Effector memory CD8-positive, alpha-beta T cell (primary cell): ENCODE measurements around the gene LRRC31.

Source experiments
- ATAC-seq: fragments of 150-1000 bp; cut with Tn5 transposase; replicated peaks from 2 replicates; pipeline ENCODE4 v1.10.0; 2021; ENCODE audit warnings: mild to moderate bottlenecking, moderate library complexity
- DNase-seq, 3 experiments: peaks; one replicate each; pipeline ENCODE4 v3.0.0; 2021
- H3K27ac Mint-ChIP-seq, 2 donors: one replicate each; pipeline ENCODE4 v1.8.0; 2022; ENCODE audit warnings: mild to moderate bottlenecking in 2 of 2, mixed read lengths in 2 of 2, moderate library complexity in 2 of 2
- H3K27me3 Mint-ChIP-seq, 2 donors: one replicate each; pipeline ENCODE4 v1.8.0; 2022; ENCODE audit warnings: mixed read lengths in 2 of 2
- H3K36me3 Mint-ChIP-seq: one replicate; pipeline ENCODE4 v1.8.0; 2022; ENCODE audit warnings: mild to moderate bottlenecking, moderate library complexity, mixed read lengths; ENCODE audit not compliant: insufficient read depth
- H3K4me1 Mint-ChIP-seq, 2 donors: one replicate each; pipeline ENCODE4 v1.8.0; 2022; ENCODE audit warnings: low read depth in 2 of 2, mixed read lengths in 2 of 2
- H3K4me3 Mint-ChIP-seq, 2 donors: one replicate each; pipeline ENCODE4 v1.8.0; 2022; ENCODE audit warnings: mild to moderate bottlenecking in 2 of 2, mixed read lengths in 2 of 2, moderate library complexity in 2 of 2
- H3K9me3 Mint-ChIP-seq, 2 donors: one replicate each; pipeline ENCODE4 v1.8.0; 2022; ENCODE audit warnings: mixed read lengths in 2 of 2
- total RNA-seq, 9 experiments: gene quantifications; one replicate each; lab custom pipeline; 2026; lab: John Stamatoyannopoulos, UW

The LRRC31 gene
- total RNA-seq = 0 to 0.12 (median 0) reads per million in 9 experiments

DNA sequence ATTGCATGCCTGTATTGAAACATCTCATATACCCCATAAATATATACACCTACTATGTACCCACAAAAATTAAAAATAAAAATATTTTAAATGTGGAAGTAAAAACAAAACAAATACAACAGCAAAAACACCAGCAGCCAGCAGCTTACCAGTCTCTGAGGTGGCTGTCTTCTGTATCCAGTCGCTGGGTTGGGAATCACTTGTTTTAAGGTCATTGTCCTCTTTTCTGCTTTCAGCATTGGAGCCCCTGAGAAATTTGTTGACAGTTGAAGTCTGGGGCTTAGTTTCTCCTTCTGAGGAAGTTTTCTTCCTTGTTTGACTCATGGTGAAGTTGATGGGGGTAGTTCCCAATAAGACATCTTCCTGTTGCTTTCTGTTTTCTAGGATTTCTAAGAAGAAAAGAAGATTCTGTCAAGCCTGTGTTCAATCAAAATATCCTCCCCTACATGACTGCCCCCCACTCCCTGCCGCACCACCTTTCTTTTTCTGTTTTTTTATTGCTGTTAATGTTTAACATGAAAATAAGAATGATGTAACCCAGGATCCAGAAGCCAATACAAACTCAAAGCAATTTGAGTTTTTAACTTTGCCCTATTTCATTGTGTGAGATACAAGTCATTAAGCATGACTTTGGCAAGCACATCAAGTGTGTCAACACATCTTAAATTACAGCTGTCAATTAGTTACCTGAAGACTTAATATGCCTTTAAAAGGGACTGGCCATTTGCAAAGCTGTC is at the start of gene LRRC31:
LRRC31 (minus strand) TSS at position 452 of the 737 bp plus-strand sequence; CDS start at position 324, 128 bp downstream.
- Mint-ChIP-seq H3K36me3 (no peaks in the 10 kb centered on the region), H3K27me3 (peaks cover 25 to 30% of the 10 kb centered on the region in 2 donors), H3K4me1 (peaks cover 5 to 6% of the 10 kb centered on the region in 2 donors), H3K9me3 (no peaks in the 10 kb centered on the region), H3K27ac (peak within 1 kb of the TSS in 1 of 2 donors; percentile 41), H3K4me3 (no peak within 1 kb of the TSS)
- no peak for ATAC-seq
- no peak for DNase-seq

DNA sequence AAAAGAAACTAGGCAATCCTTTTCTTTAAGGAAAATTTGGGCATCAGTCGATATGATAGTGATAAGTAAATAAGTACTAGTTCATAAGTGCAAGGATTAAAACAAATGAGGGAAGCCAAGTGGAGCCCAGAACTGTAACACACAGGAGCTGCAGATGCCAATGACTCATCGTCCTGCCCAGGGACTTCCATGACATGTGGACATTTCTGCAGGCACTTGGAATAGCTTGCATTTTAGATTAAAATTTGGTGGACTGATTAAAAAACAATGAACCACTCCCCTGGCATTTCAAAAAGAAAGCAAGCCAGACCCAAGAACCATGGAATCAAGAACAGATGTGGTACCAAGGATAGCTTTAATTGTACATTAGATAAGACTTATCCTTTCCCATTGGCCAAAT is 44.6 kb upstream of the LRRC31 start:
- Mint-ChIP-seq H3K27me3 (no peaks in the 10 kb centered on the region), H3K4me3 (no peak overlapping the region), H3K36me3 (no peaks in the 10 kb centered on the region), H3K27ac (no peak overlapping the region), H3K4me1 (no peaks in the 10 kb centered on the region), H3K9me3 (no peaks in the 10 kb centered on the region)
- DNase-seq = no peak
- no peak for ATAC-seq

DNA sequence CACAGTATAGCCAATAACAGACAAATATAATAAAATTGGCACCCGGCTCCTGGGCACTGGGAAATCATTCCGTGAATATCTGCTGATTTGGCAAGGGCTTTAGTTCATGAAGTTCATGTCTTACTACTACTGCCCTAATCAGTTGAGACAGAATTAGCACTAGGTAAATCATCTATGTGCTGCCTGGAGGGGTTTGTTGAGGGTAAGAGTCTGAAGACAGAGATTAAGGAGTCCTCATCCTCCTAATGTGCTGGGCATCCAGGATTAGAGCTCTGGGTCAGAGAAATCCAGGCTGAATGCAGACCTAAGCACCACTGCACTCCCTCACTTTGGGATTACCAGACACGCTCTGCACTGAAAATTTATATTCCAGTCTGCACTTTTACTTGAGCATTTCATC is 43.6 kb upstream of the LRRC31 start:
- Mint-ChIP-seq H3K9me3 (no peaks in the 10 kb centered on the region), H3K4me3 (no peak overlapping the region), H3K4me1 (no peaks in the 10 kb centered on the region), H3K27ac (no peak overlapping the region), H3K36me3 (no peaks in the 10 kb centered on the region), H3K27me3 (no peaks in the 10 kb centered on the region)
- ATAC-seq (no peak), DNase-seq (no peak)

DNA sequence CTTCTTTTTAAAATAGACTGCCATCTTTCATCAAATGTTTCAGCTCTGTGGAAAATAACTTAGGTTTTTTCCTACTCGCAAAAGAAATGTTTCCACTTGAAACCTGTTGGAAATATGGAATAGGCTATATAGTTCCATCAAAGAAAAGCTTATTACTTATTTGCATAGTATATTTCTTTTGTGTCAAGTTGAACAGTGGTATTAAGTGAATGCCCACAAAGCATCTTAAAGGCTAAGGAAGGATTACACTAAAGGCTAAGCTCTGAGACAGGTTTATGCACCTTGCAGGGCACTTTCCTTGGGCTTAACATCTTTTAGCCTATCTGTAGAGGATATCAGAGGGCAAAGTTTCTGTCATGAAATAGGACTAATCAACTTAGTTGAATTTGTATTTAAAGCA is 41.5 kb upstream of the LRRC31 start, which contains the start of gene SAMD7:
SAMD7 (plus strand) TSS at position 301 of the 400 bp plus-strand sequence. CDS start 7,927 bp downstream, outside the sequence.
- Mint-ChIP-seq H3K36me3 (no peaks in the 10 kb centered on the region), H3K4me3 (no peak within 1 kb of the TSS), H3K4me1 (no peaks in the 10 kb centered on the region), H3K27ac (no peak within 1 kb of the TSS), H3K9me3 (no peaks in the 10 kb centered on the region), H3K27me3 (peaks cover 0 to 9% of the 10 kb centered on the region in 2 donors)
- DNase-seq (no peak), ATAC-seq (no peak)

DNA sequence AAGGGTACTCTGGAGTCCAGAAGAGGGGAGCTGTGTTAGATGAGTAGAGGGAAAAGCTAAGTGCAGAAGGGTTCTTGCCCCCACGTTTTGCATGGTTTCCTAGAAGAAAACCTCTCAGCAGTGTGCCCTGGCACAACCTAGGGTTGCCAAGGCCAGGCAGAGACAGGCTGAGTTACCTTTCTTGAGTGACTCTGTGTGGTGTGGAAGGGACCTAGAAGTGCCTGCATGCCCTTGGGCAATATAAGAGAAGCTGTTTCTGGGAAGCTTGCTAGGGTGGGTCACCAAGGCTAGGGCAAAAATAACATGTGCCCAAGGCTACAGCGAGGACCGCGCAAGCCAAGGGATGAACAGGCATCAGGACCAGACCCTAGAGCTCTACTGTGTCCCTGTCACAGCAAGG is 38.2 kb upstream of the LRRC31 start:
- Mint-ChIP-seq H3K4me3 (no peak overlapping the region), H3K36me3 (no peaks in the 10 kb centered on the region), H3K4me1 (no peaks in the 10 kb centered on the region), H3K9me3 (peaks cover 0 to 2% of the 10 kb centered on the region in 2 donors), H3K27me3 (peaks cover 16 to 32% of the 10 kb centered on the region in 2 donors), H3K27ac (no peak overlapping the region)
- ATAC-seq (no peak), DNase-seq (no peak)

DNA sequence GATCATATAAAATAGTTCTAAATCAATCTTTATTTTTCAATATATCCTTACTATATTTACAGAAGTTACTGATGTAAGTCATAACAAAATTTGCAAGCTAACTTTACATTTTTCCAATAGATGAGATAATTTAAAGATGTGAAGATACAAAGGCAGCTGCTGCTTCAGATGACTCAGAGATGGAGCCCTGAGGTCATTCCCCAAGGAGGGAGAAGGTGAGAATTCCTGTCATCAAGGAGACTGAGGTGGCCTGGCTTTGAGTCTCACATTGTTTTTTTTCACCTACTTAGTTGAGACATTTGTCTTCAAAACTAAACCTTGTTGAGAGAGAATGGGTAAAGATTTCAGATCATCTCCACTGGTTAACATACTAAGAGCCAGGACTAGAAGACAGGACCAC is 37.7 kb upstream of the LRRC31 start:
- DNase-seq (no peak), ATAC-seq (no peak)
- Mint-ChIP-seq H3K27me3 (peaks cover 16 to 32% of the 10 kb centered on the region in 2 donors), H3K27ac (no peak overlapping the region), H3K9me3 (peaks cover 0 to 2% of the 10 kb centered on the region in 2 donors), H3K36me3 (no peaks in the 10 kb centered on the region), H3K4me3 (no peak overlapping the region), H3K4me1 (no peaks in the 10 kb centered on the region)

DNA sequence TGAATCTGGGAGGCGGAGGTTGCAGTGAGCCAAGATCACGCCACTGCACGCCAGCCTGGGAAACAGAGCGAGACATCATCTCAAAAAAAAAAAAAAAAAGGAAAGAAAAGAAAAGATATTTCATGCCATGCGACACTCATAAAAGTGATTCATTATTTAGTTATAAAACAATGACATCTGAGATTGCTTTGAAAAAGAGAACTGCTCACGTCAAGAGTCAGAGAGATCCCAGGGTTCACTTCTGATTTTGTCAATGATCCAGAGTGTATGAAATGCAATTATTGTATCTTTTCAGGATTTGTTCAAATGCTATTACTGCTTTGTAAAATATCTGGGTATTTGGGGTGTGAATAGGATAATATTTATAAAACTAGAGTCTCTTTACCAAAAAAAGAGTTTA is 35.7 kb upstream of the LRRC31 start:
- Mint-ChIP-seq H3K27ac (no peak overlapping the region), H3K27me3 (peaks cover 16 to 32% of the 10 kb centered on the region in 2 donors), H3K4me3 (no peak overlapping the region), H3K36me3 (no peaks in the 10 kb centered on the region), H3K9me3 (peaks cover 5 to 7% of the 10 kb centered on the region in 2 donors), H3K4me1 (no peaks in the 10 kb centered on the region)
- DNase-seq = no peak
- ATAC-seq = no peak

DNA sequence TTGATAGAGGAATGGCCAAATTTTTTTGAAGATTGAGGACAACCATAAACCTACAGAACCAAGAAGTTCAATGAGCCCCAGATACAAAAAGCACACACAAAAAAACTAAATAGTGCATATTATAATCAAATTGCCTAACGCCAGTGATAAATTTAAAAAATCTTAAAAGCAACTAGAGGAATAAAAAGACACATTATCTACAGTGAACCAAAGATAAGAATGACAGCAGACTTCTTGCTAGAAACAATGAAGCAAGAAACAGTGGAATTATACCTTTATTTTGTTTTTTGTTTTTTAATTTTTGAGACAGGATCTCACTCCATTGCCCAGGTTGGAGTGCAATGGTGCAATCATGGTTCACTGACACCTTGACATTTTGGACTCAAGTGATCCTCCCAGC is 31.7 kb upstream of the LRRC31 start:
- no peak overlapping the region for H3K27ac Mint-ChIP-seq
- DNase-seq (no peak), ATAC-seq (no peak)
- H3K27me3 Mint-ChIP-seq = peaks cover 16 to 33% of the 10 kb centered on the region in 2 donors
- H3K4me1 Mint-ChIP-seq = no peaks in the 10 kb centered on the region
- H3K9me3 Mint-ChIP-seq = peaks cover 5 to 8% of the 10 kb centered on the region in 2 donors
- no peaks in the 10 kb centered on the region for H3K36me3 Mint-ChIP-seq
- no peak overlapping the region for H3K4me3 Mint-ChIP-seq

DNA sequence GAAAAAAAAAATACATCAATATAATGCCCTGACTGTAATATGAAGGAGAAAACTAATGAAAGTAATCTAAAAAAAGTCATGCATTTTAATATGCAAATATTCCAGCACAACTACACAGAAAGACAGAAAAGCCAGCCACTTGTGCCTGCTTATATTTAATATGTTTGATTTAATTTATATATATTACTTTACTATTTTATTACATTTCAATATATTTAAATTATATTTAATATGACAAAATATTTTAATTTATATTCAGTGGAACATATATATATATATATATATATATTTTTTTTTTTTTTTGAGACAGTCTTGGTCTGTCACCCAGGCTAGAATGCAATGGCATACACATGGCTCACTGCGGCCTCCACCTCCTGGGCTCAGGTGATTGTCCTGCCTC is 27.5 kb upstream of the LRRC31 start:
- no peak overlapping the region for H3K27ac Mint-ChIP-seq

DNA sequence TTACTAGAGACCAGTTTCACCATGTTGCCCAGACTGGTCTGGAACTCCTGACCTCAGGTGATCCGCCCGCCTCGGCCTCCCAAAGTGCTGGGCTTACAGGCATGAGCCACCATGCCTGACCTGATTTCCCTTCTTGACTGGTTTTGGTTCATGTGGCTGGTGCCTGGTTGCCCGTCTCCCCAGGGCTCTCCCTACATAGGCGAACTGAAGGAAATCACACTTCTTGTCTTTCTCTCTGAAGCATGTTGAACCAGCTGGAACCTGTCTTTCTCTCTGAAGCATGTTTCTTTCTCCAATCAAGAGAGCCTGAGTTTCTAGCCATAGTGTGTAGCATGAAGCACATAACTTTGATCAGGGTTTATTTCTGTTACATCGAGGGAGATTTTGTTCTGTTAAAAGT is 25.3 kb upstream of the LRRC31 start:
- Mint-ChIP-seq H3K27me3 (peaks cover 5 to 20% of the 10 kb centered on the region in 2 donors), H3K9me3 (no peaks in the 10 kb centered on the region), H3K4me3 (no peak overlapping the region), H3K4me1 (no peaks in the 10 kb centered on the region), H3K36me3 (no peaks in the 10 kb centered on the region), H3K27ac (no peak overlapping the region)
- DNase-seq = no peak
- no peak for ATAC-seq

More for the DNA sequence above, 27.5 kb upstream of the LRRC31 start:
- peaks cover 0 to 10% of the 10 kb centered on the region in 2 donors for H3K27me3 Mint-ChIP-seq
- ATAC-seq = no peak
- no peaks in the 10 kb centered on the region for H3K36me3 Mint-ChIP-seq
- H3K9me3 Mint-ChIP-seq = peaks cover 3 to 8% of the 10 kb centered on the region in 2 donors
- H3K4me1 Mint-ChIP-seq = no peaks in the 10 kb centered on the region
- DNase-seq = no peak
- no peak overlapping the region for H3K4me3 Mint-ChIP-seq

DNA sequence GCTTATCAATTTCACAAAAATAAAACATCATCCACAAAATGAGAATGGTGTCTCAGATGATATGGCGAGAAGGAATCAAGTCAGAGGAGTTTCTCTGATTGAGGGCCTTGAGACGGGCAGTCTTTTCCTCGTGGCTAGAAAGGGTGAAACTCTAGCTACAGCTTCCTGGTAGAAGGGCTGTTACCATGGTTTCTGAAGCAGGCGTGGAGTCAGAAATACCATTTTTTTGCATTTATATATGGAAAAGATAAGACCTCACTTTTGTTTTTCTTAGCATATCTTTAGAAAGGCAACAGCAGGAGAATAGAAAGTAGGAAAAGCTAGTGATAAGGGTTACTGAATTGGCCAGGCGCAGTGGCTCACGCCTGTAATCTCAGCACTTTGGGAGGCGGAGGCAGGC is 24.4 kb upstream of the LRRC31 start:
- no peak for DNase-seq
- H3K4me3 Mint-ChIP-seq = no peak overlapping the region
- H3K27ac Mint-ChIP-seq = no peak overlapping the region
- peaks cover 5 to 12% of the 10 kb centered on the region in 2 donors for H3K27me3 Mint-ChIP-seq
- ATAC-seq = no peak
- no peaks in the 10 kb centered on the region for H3K36me3 Mint-ChIP-seq
- H3K9me3 Mint-ChIP-seq = no peaks in the 10 kb centered on the region
- H3K4me1 Mint-ChIP-seq = no peaks in the 10 kb centered on the region

DNA sequence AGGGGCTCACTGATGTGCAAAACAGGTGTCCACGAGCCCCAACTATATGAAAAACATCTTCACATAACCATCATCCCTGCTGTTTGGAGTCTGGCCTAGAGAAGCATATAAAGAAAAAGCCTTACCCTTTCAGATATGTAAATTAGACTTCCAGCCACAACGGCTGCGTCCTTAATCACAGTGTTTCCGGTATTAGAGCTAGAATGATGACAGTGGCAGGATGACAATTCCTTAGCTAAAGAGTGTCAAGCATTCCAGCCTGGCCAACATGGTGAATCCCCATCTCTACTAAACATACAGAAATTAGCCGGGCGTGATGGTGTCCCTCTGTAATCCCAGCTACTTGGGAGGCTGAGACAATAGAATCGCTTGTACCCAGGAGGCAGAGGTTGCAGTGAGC is 22.2 kb upstream of the LRRC31 start:
- no peaks in the 10 kb centered on the region for H3K36me3 Mint-ChIP-seq
- peaks cover 9 to 10% of the 10 kb centered on the region in 2 donors for H3K27me3 Mint-ChIP-seq
- ATAC-seq (no peak), DNase-seq (no peak)
- H3K4me1 Mint-ChIP-seq = no peaks in the 10 kb centered on the region
- H3K9me3 Mint-ChIP-seq = no peaks in the 10 kb centered on the region
- no peak overlapping the region for H3K4me3 Mint-ChIP-seq
- H3K27ac Mint-ChIP-seq = no peak overlapping the region

DNA sequence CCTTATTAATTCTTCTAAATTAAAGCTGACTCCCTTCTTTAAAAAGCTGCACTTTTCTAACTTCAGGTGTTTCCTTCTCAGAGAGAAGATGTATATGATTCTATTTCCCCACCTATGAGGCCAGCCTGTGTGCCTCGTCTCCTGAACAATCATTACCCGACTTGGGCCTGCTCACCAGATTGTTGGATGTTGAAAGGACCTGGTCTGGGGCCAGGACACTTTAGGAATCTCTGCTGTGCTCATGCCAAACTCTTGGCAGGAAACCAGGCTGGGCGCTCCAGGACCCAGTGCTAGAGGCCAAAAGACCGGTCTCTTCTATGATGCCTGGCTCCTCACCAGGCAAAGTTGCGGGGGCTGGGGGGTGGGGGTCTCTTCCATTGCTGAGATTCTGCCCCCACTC is 16.9 kb upstream of the LRRC31 start:
- Mint-ChIP-seq H3K9me3 (no peaks in the 10 kb centered on the region), H3K36me3 (no peaks in the 10 kb centered on the region), H3K27ac (no peak overlapping the region), H3K4me3 (no peak overlapping the region), H3K4me1 (no peaks in the 10 kb centered on the region), H3K27me3 (peaks cover 24 to 28% of the 10 kb centered on the region in 2 donors)
- no peak for ATAC-seq
- no peak for DNase-seq

DNA sequence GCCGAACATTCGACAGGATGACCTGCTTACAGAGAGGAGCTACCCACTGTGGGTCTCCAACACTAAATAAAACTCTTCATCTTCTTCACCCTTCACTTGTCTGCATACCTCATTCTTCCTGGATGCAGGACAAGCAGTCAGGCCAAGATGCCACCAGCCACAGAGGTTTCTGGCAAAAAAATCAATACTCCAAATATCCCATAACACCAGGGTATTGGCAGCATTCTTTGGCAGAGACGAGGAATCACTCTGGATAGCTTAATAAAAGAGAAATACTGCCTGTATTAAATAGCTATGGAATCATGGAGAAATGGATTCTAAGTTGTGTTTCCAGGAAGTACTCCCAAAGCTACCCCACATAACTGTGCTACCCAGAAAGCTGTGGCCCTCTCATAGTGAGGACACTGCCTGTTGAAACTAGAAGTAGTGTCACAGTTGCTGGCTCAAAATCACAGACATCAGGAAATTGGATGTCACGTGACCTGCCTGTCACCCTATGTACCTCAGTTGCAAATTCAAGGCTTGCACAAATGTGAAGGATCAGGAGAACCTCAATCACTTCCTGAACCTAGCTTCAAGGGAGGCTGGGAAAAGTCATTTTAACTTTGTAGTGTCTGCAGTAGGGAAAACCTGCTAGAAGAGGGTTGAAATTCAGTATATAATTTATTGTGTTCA is 11.0 kb upstream of the LRRC31 start:
- H3K9me3 Mint-ChIP-seq = no peaks in the 10 kb centered on the region
- H3K4me1 Mint-ChIP-seq = no peaks in the 10 kb centered on the region
- peaks cover 29 to 32% of the 10 kb centered on the region in 2 donors for H3K27me3 Mint-ChIP-seq
- no peak overlapping the region for H3K4me3 Mint-ChIP-seq
- no peaks in the 10 kb centered on the region for H3K36me3 Mint-ChIP-seq
- H3K27ac Mint-ChIP-seq = no peak overlapping the region
- ATAC-seq (no peak), DNase-seq (no peak)
